HL-60 (cell line): ENCODE data around the gene C4B.

Source experiments
- DNase-seq, 2 experiments: peaks; one replicate each; pipeline ENCODE4 v3.0.0-alpha.2; 2010 to 2020; ENCODE audit warnings: low read depth in 1 of 2, low spot score in 1 of 2
- H3K27ac ChIP-seq: fragments of 250-450 bp; sonication (Bioruptor Pico); replicated peaks from 2 replicates; pipeline ENCODE4 v1.5.1; 2020; ENCODE audit warnings: mild to moderate bottlenecking, moderate library complexity
- H3K27me3 ChIP-seq: fragments of 250-450 bp; sonication (Bioruptor Pico); 2 replicates; pipeline ENCODE4 v1.5.1; 2021; ENCODE audit warnings: mild to moderate bottlenecking, moderate library complexity; ENCODE audit not compliant: insufficient read depth, poor library complexity, severe bottlenecking
- H3K4me3 ChIP-seq: replicated peaks from 2 replicates; pipeline ENCODE4 v1.5.1; 2011; ENCODE audit warnings: mild to moderate bottlenecking, control low read depth, low read length; ENCODE audit not compliant: insufficient read depth
- GABPA ChIP-seq: IDR thresholded peaks from 2 replicates; pipeline ENCODE4 v1.6.1; 2012; ENCODE audit warnings: low read depth
- POLR2AphosphoS5 ChIP-seq: IDR thresholded peaks from 2 replicates; pipeline ENCODE4 v1.6.1; 2012; ENCODE audit warnings: low read depth
- REST ChIP-seq: IDR thresholded peaks from 2 replicates; pipeline ENCODE4 v1.6.1; 2012; ENCODE audit warnings: low read depth; ENCODE audit not compliant: insufficient replicate concordance
- SPI1 ChIP-seq: IDR thresholded peaks from 2 replicates; pipeline ENCODE4 v1.6.1; 2012; ENCODE audit warnings: low read depth, mild to moderate bottlenecking, borderline replicate concordance
- TF ChIP-seq, protein P1 (sequence below): IDR thresholded peaks from one replicate; pipeline ENCODE4 v1.5.1; 2011; ENCODE audit warnings: low read length, control low read depth, inconsistent platforms; ENCODE audit not compliant: insufficient read depth

The C4B gene

DNA sequence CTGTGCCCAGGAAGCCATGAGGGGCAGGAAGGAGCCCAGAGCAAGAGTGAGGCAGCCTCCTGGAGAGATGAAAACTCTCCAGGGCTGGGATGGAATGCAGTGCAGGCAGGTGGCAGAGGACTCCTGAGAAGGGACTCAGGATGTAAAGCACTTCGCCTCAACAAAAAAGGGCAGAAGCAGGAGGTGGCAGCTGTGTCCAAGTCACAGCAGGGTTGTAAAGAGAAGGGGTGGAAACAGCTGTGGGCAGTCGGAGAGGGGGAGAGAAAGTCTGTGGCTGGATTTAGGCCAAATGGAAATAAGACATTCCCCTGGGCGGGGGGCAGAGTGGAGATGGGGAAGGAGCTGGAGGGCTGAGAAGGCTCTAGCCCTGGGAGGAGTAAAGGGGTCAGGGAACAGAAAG lies 58.5 kb downstream of the C4B start:
- H3K27ac ChIP-seq, result no peak overlapping the region
- TF ChIP-seq POLR2AphosphoS5, result no peak
- no peak for TF ChIP-seq GABPA
- TF ChIP-seq, protein P1, sequence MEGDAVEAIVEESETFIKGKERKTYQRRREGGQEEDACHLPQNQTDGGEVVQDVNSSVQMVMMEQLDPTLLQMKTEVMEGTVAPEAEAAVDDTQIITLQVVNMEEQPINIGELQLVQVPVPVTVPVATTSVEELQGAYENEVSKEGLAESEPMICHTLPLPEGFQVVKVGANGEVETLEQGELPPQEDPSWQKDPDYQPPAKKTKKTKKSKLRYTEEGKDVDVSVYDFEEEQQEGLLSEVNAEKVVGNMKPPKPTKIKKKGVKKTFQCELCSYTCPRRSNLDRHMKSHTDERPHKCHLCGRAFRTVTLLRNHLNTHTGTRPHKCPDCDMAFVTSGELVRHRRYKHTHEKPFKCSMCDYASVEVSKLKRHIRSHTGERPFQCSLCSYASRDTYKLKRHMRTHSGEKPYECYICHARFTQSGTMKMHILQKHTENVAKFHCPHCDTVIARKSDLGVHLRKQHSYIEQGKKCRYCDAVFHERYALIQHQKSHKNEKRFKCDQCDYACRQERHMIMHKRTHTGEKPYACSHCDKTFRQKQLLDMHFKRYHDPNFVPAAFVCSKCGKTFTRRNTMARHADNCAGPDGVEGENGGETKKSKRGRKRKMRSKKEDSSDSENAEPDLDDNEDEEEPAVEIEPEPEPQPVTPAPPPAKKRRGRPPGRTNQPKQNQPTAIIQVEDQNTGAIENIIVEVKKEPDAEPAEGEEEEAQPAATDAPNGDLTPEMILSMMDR, result no peak
- TF ChIP-seq REST, result no peak
- no peak for TF ChIP-seq SPI1
- no peaks in the 10 kb centered on the region for H3K27me3 ChIP-seq
- DNase-seq, result no peak
- no peak overlapping the region for H3K4me3 ChIP-seq

- no peaks in the 10 kb centered on the region for H3K27me3 ChIP-seq
- no peak overlapping the region for H3K4me3 ChIP-seq
- TF ChIP-seq REST (no peak), SPI1 (no peak), POLR2AphosphoS5 (no peak)
- H3K27ac ChIP-seq, result no peak overlapping the region
- no peak for DNase-seq
These were observed 59.0 kb downstream of the C4B start for GRCh38 chr6:32073613-32074012.

- DNase-seq, result no peak
These were observed 60.5 kb downstream of the C4B start for GRCh38 chr6:32074996-32075532.

More at GRCh38 chr6:32074996-32075532, 60.5 kb downstream of the C4B start:
- TF ChIP-seq, protein P1, result no peak
- no peak for TF ChIP-seq REST
- no peak for TF ChIP-seq POLR2AphosphoS5
- no peak for TF ChIP-seq GABPA
- TF ChIP-seq SPI1, result no peak
- no peaks in the 10 kb centered on the region for H3K27me3 ChIP-seq
- H3K27ac ChIP-seq, result no peak overlapping the region
- H3K4me3 ChIP-seq, result no peak overlapping the region
